Measurements from ENCODE around the gene MYH11. TPM values are rescaled to one million over a fixed set of nuclear protein-coding genes. Genes with fewer than 3 reads are reported as not detected.

Gene MYH11
- total RNA-seq, 1 donor from 2014 or later: 102 TPM

DNA sequence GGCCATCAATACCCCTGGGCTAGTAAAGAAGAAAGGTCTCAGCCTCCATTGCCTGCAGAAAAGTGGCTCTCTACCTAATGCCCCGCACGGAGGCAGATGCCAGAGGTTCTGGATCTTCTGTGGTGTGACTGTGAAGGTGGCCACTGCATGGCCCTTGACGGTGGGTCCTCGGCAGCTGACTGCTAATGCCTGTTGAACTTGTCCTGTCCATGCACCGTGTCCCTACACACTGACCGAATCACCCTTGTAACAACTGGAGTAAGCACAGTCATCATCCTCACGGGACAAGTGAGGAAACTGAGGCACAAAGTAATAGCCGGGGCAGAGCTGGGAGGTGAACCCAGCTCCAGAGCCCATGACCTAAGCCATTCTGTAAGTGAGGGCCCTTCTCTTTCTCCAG is 48.8 kb downstream of the MYH11 start:
- no peaks in the 10 kb centered on the region for H3K36me3 ChIP-seq
- peaks cover 17% of the 10 kb centered on the region for H3K4me1 ChIP-seq
- no peaks in the 10 kb centered on the region for H3K27me3 ChIP-seq (ENCODE audit: low read depth)
- H3K4me3 ChIP-seq: no peak overlapping the region
- DNase-seq (no peak), ATAC-seq (no peak)
- no peaks in the 10 kb centered on the region for H3K9me3 ChIP-seq
- TF ChIP-seq, protein P1, sequence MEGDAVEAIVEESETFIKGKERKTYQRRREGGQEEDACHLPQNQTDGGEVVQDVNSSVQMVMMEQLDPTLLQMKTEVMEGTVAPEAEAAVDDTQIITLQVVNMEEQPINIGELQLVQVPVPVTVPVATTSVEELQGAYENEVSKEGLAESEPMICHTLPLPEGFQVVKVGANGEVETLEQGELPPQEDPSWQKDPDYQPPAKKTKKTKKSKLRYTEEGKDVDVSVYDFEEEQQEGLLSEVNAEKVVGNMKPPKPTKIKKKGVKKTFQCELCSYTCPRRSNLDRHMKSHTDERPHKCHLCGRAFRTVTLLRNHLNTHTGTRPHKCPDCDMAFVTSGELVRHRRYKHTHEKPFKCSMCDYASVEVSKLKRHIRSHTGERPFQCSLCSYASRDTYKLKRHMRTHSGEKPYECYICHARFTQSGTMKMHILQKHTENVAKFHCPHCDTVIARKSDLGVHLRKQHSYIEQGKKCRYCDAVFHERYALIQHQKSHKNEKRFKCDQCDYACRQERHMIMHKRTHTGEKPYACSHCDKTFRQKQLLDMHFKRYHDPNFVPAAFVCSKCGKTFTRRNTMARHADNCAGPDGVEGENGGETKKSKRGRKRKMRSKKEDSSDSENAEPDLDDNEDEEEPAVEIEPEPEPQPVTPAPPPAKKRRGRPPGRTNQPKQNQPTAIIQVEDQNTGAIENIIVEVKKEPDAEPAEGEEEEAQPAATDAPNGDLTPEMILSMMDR (IDR thresholded peaks at IDR 0.05): no peak
- no peak overlapping the region for H3K27ac ChIP-seq
- intact Hi-C loops (cut with DNase I): no loop called here

DNA sequence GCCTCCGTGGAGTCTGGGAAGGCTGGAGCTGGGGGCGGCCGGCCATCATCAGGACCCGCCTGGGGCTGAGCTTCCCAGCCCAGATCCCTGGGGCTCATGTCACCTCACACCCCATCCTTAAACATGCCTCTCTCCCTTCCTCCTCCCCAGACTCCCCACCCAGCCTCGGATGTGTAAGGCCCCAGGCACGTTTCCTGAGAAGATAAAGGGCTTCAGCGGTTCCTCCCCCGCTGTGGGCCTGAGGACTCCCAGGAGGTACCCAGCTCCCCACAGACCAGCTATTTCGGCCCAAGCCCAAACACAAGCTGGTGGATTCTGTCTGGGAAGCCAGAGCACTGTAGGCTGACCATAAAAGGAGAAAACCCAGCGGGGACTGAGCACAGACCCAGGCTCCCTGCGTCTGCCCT is 49.2 kb downstream of the MYH11 start:
- Histone ChIP-seq H3K9me3 (no peaks in the 10 kb centered on the region), H3K27ac (no peak overlapping the region)
- no peak for DNase-seq

DNA sequence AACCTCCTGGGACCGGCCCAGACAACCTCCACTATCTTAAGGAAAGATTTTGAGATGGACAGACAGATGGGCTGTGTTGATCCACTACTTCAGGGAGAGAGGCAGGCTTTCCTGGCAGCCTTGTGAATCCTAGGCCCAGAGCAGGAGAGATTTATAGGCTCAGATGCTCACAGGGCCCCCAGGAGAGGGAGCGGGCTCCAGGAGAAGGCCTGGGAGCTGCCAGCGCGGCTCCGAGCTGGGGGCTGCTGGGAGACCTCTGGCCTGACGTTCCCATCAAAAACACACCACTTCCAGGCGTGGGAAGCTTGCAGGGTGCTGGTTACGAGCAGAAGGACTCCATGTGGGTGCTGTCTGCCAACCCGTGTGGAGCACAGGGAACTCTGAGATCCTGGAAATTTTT is 53.2 kb downstream of the MYH11 start:
- ATAC-seq: no peak
- H3K27me3 ChIP-seq (ENCODE audit: low read depth): no peaks in the 10 kb centered on the region
- intact Hi-C loops (cut with DNase I): no loop called here
- no peaks in the 10 kb centered on the region for H3K4me1 ChIP-seq
- TF ChIP-seq, protein P1 (IDR thresholded peaks at IDR 0.05): no peak
- DNase-seq: no peak
- H3K36me3 ChIP-seq: no peaks in the 10 kb centered on the region
- H3K4me3 ChIP-seq: no peak overlapping the region
- no peak overlapping the region for H3K27ac ChIP-seq
- H3K9me3 ChIP-seq: no peaks in the 10 kb centered on the region

More for the DNA sequence above, 49.2 kb downstream of the MYH11 start:
- Histone ChIP-seq H3K36me3 (no peaks in the 10 kb centered on the region), H3K4me3 (no peak overlapping the region), H3K27me3 (ENCODE audit: low read depth) (no peaks in the 10 kb centered on the region), H3K4me1 (peaks cover 15% of the 10 kb centered on the region)
- TF ChIP-seq, protein P1 (IDR thresholded peaks at IDR 0.05): no peak
- intact Hi-C loops (cut with DNase I): no loop called here
- ATAC-seq: no peak

DNA sequence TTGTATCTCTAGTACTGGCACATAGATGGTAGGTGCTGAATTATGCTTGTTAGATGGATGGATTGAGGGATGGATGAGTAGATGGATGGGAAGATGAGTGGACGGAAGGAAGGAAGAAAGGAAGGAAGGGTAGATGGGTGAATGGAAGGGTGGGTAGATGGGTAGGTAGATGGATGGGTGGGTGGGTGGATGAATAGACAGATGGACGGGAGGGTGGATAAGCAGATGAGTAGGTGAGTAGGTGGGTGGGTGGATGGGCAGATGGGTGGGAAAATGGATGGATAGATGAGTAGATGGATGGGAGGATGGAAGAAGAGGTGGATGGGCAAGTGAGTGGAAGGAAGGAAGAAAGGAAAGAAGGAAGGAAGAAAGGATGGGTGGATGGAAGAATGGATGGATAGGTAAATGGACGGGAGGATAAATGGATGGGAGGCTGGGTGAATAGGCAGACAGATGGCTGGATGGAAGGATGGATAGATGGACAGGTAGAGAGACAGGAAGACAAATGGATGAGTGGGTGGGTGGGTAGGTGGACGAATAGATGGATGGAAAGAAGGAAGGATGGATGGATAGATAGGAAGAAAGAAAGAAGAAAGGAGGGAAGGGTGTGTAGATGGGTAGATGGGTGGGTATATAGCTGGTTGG is 56.9 kb downstream of the MYH11 start:
- TF ChIP-seq, protein P1 (IDR thresholded peaks at IDR 0.05): no peak
- intact Hi-C loops (cut with DNase I): no loop called here
- H3K4me3 ChIP-seq: no peak overlapping the region

DNA sequence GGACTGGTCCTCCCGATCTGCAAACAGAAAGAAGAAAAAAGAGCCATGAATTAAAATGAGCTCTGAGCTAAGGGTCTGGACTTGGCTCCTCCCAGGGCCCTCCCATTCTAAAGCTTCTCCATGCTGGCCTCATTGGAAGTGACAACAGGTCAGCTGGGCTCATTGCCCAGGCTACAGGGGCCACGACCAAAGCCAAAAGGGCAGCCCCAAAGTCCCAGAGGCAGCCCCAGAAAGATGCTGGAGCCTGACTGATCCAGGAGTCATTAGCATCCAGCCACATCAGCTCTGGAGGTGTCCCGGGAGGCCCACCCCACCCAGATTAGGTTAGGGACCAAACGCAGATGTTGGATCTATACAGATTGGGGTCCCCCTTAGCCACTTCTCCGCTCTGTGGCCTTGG is 58.2 kb downstream of the MYH11 start:
- Histone ChIP-seq H3K4me1 (peaks cover 6% of the 10 kb centered on the region), H3K27ac (no peak overlapping the region), H3K27me3 (ENCODE audit: low read depth) (no peaks in the 10 kb centered on the region), H3K4me3 (no peak overlapping the region), H3K9me3 (peaks cover 7% of the 10 kb centered on the region), H3K36me3 (no peaks in the 10 kb centered on the region)
- no peak for ATAC-seq
- TF ChIP-seq, protein P1 (IDR thresholded peaks at IDR 0.05): no peak
- no peak for DNase-seq
- intact Hi-C loops (cut with DNase I): no loop called here

More for the DNA sequence above, 56.9 kb downstream of the MYH11 start:
- ATAC-seq (no peak), DNase-seq (no peak)
- H3K27ac ChIP-seq: no peak overlapping the region
- H3K27me3 ChIP-seq (ENCODE audit: low read depth): no peaks in the 10 kb centered on the region
- H3K36me3 ChIP-seq: no peaks in the 10 kb centered on the region
- H3K9me3 ChIP-seq: peaks cover 7% of the 10 kb centered on the region
- no peaks in the 10 kb centered on the region for H3K4me1 ChIP-seq
